Glomerular visceral epithelial cell (primary cell): ENCODE results near the gene PTPRO.
A peak's percentile ranks its signal among the peaks of the same experiment; 100 is the strongest.

ENCODE experiments used
- DNase-seq: peaks from one replicate; pipeline ENCODE4 v3.0.0-alpha.2; 2016; ENCODE audit errors: extremely low spot score

Gene PTPRO

GRCh38 chr12:15561396-15561795 is 239.1 kb downstream of the PTPRO start:
- DNase-seq, result no peak

- DNase-seq, result no peak
Observed at GRCh38 chr12:15562263-15562662, 240.0 kb downstream of the PTPRO start.

- no peak for DNase-seq
Observed at GRCh38 chr12:15563663-15564062, 241.4 kb downstream of the PTPRO start.

GRCh38 chr12:15574353-15574752 is 252.0 kb downstream of the PTPRO start:
- no peak for DNase-seq

- no peak for DNase-seq
Observed at GRCh38 chr12:15575671-15576541, 253.6 kb downstream of the PTPRO start.

- DNase-seq, result no peak
Observed at GRCh38 chr12:15580431-15580830, 258.1 kb downstream of the PTPRO start.

GRCh38 chr12:15581006-15581405 is 258.7 kb downstream of the PTPRO start:
- no peak for DNase-seq

GRCh38 chr12:15583804-15584203 is 261.5 kb downstream of the PTPRO start:
- no peak for DNase-seq

- DNase-seq, result peak; percentile 41
Observed at GRCh38 chr12:15584366-15585041, 262.2 kb downstream of the PTPRO start.

GRCh38 chr12:15589328-15590032 is 267.2 kb downstream of the PTPRO start:
- DNase-seq, result no peak

- DNase-seq, result peak; percentile 73
Observed at GRCh38 chr12:15590180-15590826, 268.0 kb downstream of the PTPRO start.

GRCh38 chr12:15591811-15592210 is 269.5 kb downstream of the PTPRO start:
- DNase-seq, result no peak

GRCh38 chr12:15592934-15593333 is 270.6 kb downstream of the PTPRO start:
- peak; percentile 6 for DNase-seq

- no peak for DNase-seq
Observed at GRCh38 chr12:15596174-15596573, 273.9 kb downstream of the PTPRO start.

GRCh38 chr12:15597125-15597830 is 275.0 kb downstream of the PTPRO start:
- DNase-seq, result no peak

- DNase-seq, result peak; percentile 25
Observed at GRCh38 chr12:15599266-15600037, 277.1 kb downstream of the PTPRO start.

GRCh38 chr12:15600223-15600935 is 278.1 kb downstream of the PTPRO start:
- DNase-seq, result no peak

- DNase-seq, result peak; percentile 39
Observed at GRCh38 chr12:15601210-15601800, 279.0 kb downstream of the PTPRO start.

GRCh38 chr12:15602051-15602672 is 279.9 kb downstream of the PTPRO start:
- DNase-seq, result peak; percentile 10
